Mesendoderm (in vitro differentiated cells): ENCODE results near the gene TRAPPC6A.
A peak's percentile ranks its signal among the peaks of the same experiment; 100 is the strongest.

Experiments used
- DNase-seq: peaks from one replicate; pipeline ENCODE4 v3.0.0; 2013
- H2AK5ac ChIP-seq: 2 replicates; pipeline ENCODE4 v1.6.1; 2013; ENCODE audit warnings: low read length, inconsistent platforms
- H2BK120ac ChIP-seq: 2 replicates; pipeline ENCODE4 v1.6.1; 2013; ENCODE audit warnings: low read depth, mild to moderate bottlenecking, low read length, moderate library complexity, mixed read lengths
- H2BK15ac ChIP-seq: replicated peaks from 2 replicates; pipeline ENCODE4 v1.6.1; 2013; ENCODE audit warnings: low read depth, mild to moderate bottlenecking, moderate library complexity
- H2BK5ac ChIP-seq: 2 replicates; pipeline ENCODE4 v1.6.1; 2013; ENCODE audit warnings: low read length, inconsistent platforms
- H3K18ac ChIP-seq: 2 replicates; pipeline ENCODE4 v1.6.1; 2013; ENCODE audit warnings: mild to moderate bottlenecking, low read length, mixed read lengths
- H3K23ac ChIP-seq: one replicate; pipeline ENCODE4 v1.6.1; 2013; ENCODE audit warnings: low read length
- H3K27ac ChIP-seq: 2 replicates; pipeline ENCODE4 v1.5.1; 2013; ENCODE audit warnings: low read depth, mild to moderate bottlenecking, inconsistent platforms, low read length, moderate library complexity
- H3K27me3 ChIP-seq: 2 replicates; pipeline ENCODE4 v1.6.1; 2013; ENCODE audit warnings: low read length, control low read depth, mild to moderate bottlenecking, inconsistent platforms; ENCODE audit not compliant: insufficient read depth, poor library complexity
- H3K36me3 ChIP-seq: 2 replicates; pipeline ENCODE4 v1.6.1; 2013; ENCODE audit warnings: low read length, inconsistent platforms; ENCODE audit not compliant: control insufficient read depth, insufficient read depth
- H3K4ac ChIP-seq: one replicate; pipeline ENCODE4 v1.6.1; 2013; ENCODE audit warnings: low read depth, mild to moderate bottlenecking, low read length, moderate library complexity
- H3K4me1 ChIP-seq: 2 replicates; pipeline ENCODE4 v1.6.1; 2013; ENCODE audit warnings: low read depth, low read length, inconsistent platforms; ENCODE audit not compliant: control insufficient read depth
- H3K4me2 ChIP-seq: 2 replicates; pipeline ENCODE4 v1.6.1; 2013; ENCODE audit warnings: low read length
- H3K4me3 ChIP-seq: 2 replicates; pipeline ENCODE4 v1.5.1; 2013; ENCODE audit warnings: mild to moderate bottlenecking, low read length
- H3K56ac ChIP-seq: one replicate; pipeline ENCODE4 v1.6.1; 2013; ENCODE audit warnings: low read length
- H3K79me1 ChIP-seq: 2 replicates; pipeline ENCODE4 v1.6.1; 2013; ENCODE audit warnings: low read length, inconsistent platforms
- H3K79me2 ChIP-seq: 2 replicates; pipeline ENCODE4 v1.6.1; 2013; ENCODE audit warnings: mild to moderate bottlenecking, low read length; ENCODE audit not compliant: control insufficient read depth, insufficient read depth
- H3K9ac ChIP-seq: 2 replicates; pipeline ENCODE4 v1.6.1; 2013; ENCODE audit warnings: low read length, inconsistent platforms
- H4K5ac ChIP-seq: one replicate; pipeline ENCODE4 v1.6.1; 2013; ENCODE audit warnings: low read length
- H4K8ac ChIP-seq: one replicate; pipeline ENCODE4 v1.6.1; 2013; ENCODE audit warnings: low read depth, mild to moderate bottlenecking, control low read depth, low read length, moderate library complexity
- WGBS: extraction: QIAGEN DNeasy Blood & Tissue Kit; methylation state at CpG from one replicate; pipeline ENCODE4 v1.1.7; 2013; ENCODE audit warnings: low lambda C conversion rate, missing lambda C conversion rate; ENCODE audit not compliant: insufficient coverage; ENCODE audit errors: extremely low coverage; 5-methylcytosine and 5-hydroxymethylcytosine counted together

TRAPPC6A gene

GRCh38 chr19:45178262-45179071 lies 430 bp upstream of the TRAPPC6A start, which contains the start of gene BLOC1S3:
BLOC1S3 (plus strand) TSS chr19:45178784; CDS start chr19:45179297, 513 bp downstream.
- Histone ChIP-seq H4K8ac (no peak within 1 kb of the TSS), H3K4ac (no peak within 1 kb of the TSS), H2BK5ac (no peak within 1 kb of the TSS), H3K27me3 (no peaks in the 10 kb centered on the region), H3K4me3 (peak within 1 kb of the TSS; percentile 98), H2BK15ac (no peak within 1 kb of the TSS), H2AK5ac (no peak within 1 kb of the TSS), H3K56ac (peak within 1 kb of the TSS; percentile 95), H3K9ac (peak within 1 kb of the TSS; percentile 86), H3K23ac (peak within 1 kb of the TSS; percentile 66), H3K27ac (peak within 1 kb of the TSS; percentile 39), H2BK120ac (no peak within 1 kb of the TSS), H3K4me2 (peak within 1 kb of the TSS; percentile 95), H3K79me2 (no peaks in the 10 kb centered on the region), H3K79me1 (peaks cover 4% of the 10 kb centered on the region), H3K36me3 (no peaks in the 10 kb centered on the region), H3K18ac (no peak within 1 kb of the TSS), H4K5ac (no peak within 1 kb of the TSS), H3K4me1 (no peaks in the 10 kb centered on the region)
- peak; percentile 100 for DNase-seq
- no CpG with 5 or more reads among the region's 51 CpGs for WGBS

GRCh38 chr19:45175515-45176345 lies 2.3 kb downstream of the TRAPPC6A start:
- no peak overlapping the region for H3K4me2 ChIP-seq
- no peak for DNase-seq
- H2AK5ac ChIP-seq = no peak overlapping the region
- H3K4me1 ChIP-seq = no peaks in the 10 kb centered on the region
- H2BK5ac ChIP-seq = no peak overlapping the region
- no peak overlapping the region for H3K4ac ChIP-seq
- H3K36me3 ChIP-seq = no peaks in the 10 kb centered on the region
- H3K56ac ChIP-seq = no peak overlapping the region
- H2BK15ac ChIP-seq = no peak overlapping the region
- no peak overlapping the region for H4K8ac ChIP-seq
- no peak overlapping the region for H3K4me3 ChIP-seq
- H3K18ac ChIP-seq = no peak overlapping the region
- H3K79me2 ChIP-seq = no peaks in the 10 kb centered on the region
- H3K9ac ChIP-seq = no peak overlapping the region
- H3K79me1 ChIP-seq = peaks cover 3% of the 10 kb centered on the region
- no CpG with 5 or more reads among the region's 10 CpGs for WGBS
- H4K5ac ChIP-seq = no peak overlapping the region
- no peak overlapping the region for H3K23ac ChIP-seq
- H3K27ac ChIP-seq = no peak overlapping the region
- H3K27me3 ChIP-seq = no peaks in the 10 kb centered on the region
- H2BK120ac ChIP-seq = no peak overlapping the region

GRCh38 chr19:45173816-45174215 lies 4.2 kb downstream of the TRAPPC6A start:
- H3K27ac ChIP-seq = no peak overlapping the region
- peaks cover 3% of the 10 kb centered on the region for H3K79me1 ChIP-seq
- H2AK5ac ChIP-seq = no peak overlapping the region
- H2BK15ac ChIP-seq = no peak overlapping the region
- no peak overlapping the region for H3K4me2 ChIP-seq
- no peaks in the 10 kb centered on the region for H3K36me3 ChIP-seq
- H3K56ac ChIP-seq = no peak overlapping the region
- no peaks in the 10 kb centered on the region for H3K4me1 ChIP-seq
- H3K9ac ChIP-seq = no peak overlapping the region
- H3K23ac ChIP-seq = no peak overlapping the region
- no peak overlapping the region for H3K18ac ChIP-seq
- no peak for DNase-seq
- no peaks in the 10 kb centered on the region for H3K79me2 ChIP-seq
- H2BK5ac ChIP-seq = no peak overlapping the region
- H3K4me3 ChIP-seq = no peak overlapping the region
- no peak overlapping the region for H2BK120ac ChIP-seq
- H3K27me3 ChIP-seq = no peaks in the 10 kb centered on the region
- no peak overlapping the region for H4K8ac ChIP-seq
- WGBS = no CpG with 5 or more reads among the region's 12 CpGs
- no peak overlapping the region for H4K5ac ChIP-seq
- no peak overlapping the region for H3K4ac ChIP-seq

- Histone ChIP-seq H3K9ac (no peak overlapping the region), H3K4me3 (no peak overlapping the region), H3K79me1 (peaks cover 2% of the 10 kb centered on the region), H3K4me1 (no peaks in the 10 kb centered on the region), H3K36me3 (no peaks in the 10 kb centered on the region), H4K8ac (no peak overlapping the region), H2BK15ac (no peak overlapping the region), H2BK120ac (no peak overlapping the region), H3K27me3 (no peaks in the 10 kb centered on the region), H3K4me2 (no peak overlapping the region), H2BK5ac (no peak overlapping the region), H3K4ac (no peak overlapping the region), H3K56ac (no peak overlapping the region), H3K79me2 (no peaks in the 10 kb centered on the region), H3K23ac (no peak overlapping the region), H3K18ac (no peak overlapping the region), H4K5ac (no peak overlapping the region), H3K27ac (no peak overlapping the region), H2AK5ac (no peak overlapping the region)
- DNase-seq = no peak
- WGBS = no CpG with 5 or more reads among the region's 18 CpGs
These were observed 5.3 kb downstream of the TRAPPC6A start for GRCh38 chr19:45172611-45173208.

- Histone ChIP-seq H3K23ac (no peak overlapping the region), H2BK120ac (no peak overlapping the region), H3K4me2 (no peak overlapping the region), H3K79me1 (no peaks in the 10 kb centered on the region), H3K4me3 (no peak overlapping the region), H3K27ac (no peak overlapping the region), H2BK5ac (no peak overlapping the region), H4K5ac (no peak overlapping the region), H3K4me1 (no peaks in the 10 kb centered on the region), H3K56ac (no peak overlapping the region), H2BK15ac (no peak overlapping the region), H4K8ac (no peak overlapping the region), H3K18ac (no peak overlapping the region), H3K9ac (no peak overlapping the region), H2AK5ac (no peak overlapping the region), H3K36me3 (no peaks in the 10 kb centered on the region), H3K79me2 (no peaks in the 10 kb centered on the region), H3K4ac (no peak overlapping the region), H3K27me3 (no peaks in the 10 kb centered on the region)
- no CpG with 5 or more reads among the region's 4 CpGs for WGBS
- no peak for DNase-seq
These were observed 5.9 kb downstream of the TRAPPC6A start for GRCh38 chr19:45172173-45172572.
